MCF 10A (cell line): ENCODE data around the gene FAM3C. TPM values are rescaled to one million over a fixed set of nuclear protein-coding genes. Genes with fewer than 3 reads are reported as not detected.

Experiments
- BruUV-seq: library from RNA; stranded (reverse); fragments of 400-500 nt; replicated peaks from 2 replicates; lab custom pipeline; 2021; lab: Mats Ljungman, UMichigan
- CTCF ChIA-PET: fragments of 300-600 bp; sonication (Branson Sonifier 250); formaldehyde crosslinking; extraction: SDS; loops from one replicate; lab custom pipeline; 2021; ENCODE audit warnings: antibody characterized with exemption, inconsistent platforms; lab: Yijun Ruan, JAX
- POLR2A ChIA-PET: fragments of 300-600, 350-650 bp; sonication (Branson Sonifier 250); formaldehyde crosslinking; extraction: SDS; loops from one replicate; lab custom pipeline; 2020; ENCODE audit warnings: antibody characterized with exemption, inconsistent platforms; lab: Yijun Ruan, JAX
- DNase-seq: peaks from one replicate; pipeline ENCODE4 v3.0.0-alpha.2; 2018; ENCODE audit not compliant: unreplicated experiment
- H3K27ac Mint-ChIP-seq: one replicate; pipeline ENCODE4 v1.8.0; 2022; ENCODE audit warnings: mild to moderate bottlenecking, low read depth, mixed read lengths; ENCODE audit not compliant: unreplicated experiment
- H3K27me3 Mint-ChIP-seq: one replicate; pipeline ENCODE4 v1.8.0; 2022; ENCODE audit warnings: mixed read lengths; ENCODE audit not compliant: insufficient read depth, unreplicated experiment
- H3K36me3 Mint-ChIP-seq: one replicate; pipeline ENCODE4 v1.8.0; 2022; ENCODE audit warnings: mild to moderate bottlenecking, moderate library complexity, mixed read lengths; ENCODE audit not compliant: insufficient read depth, unreplicated experiment
- H3K4me1 Mint-ChIP-seq: one replicate; pipeline ENCODE4 v1.8.0; 2022; ENCODE audit warnings: mixed read lengths; ENCODE audit not compliant: insufficient read depth, unreplicated experiment
- H3K4me3 Mint-ChIP-seq: one replicate; pipeline ENCODE4 v1.8.0; 2022; ENCODE audit warnings: mild to moderate bottlenecking, moderate library complexity, mixed read lengths; ENCODE audit not compliant: unreplicated experiment
- H3K9me3 Mint-ChIP-seq: one replicate; pipeline ENCODE4 v1.8.0; 2022; ENCODE audit warnings: mixed read lengths; ENCODE audit not compliant: unreplicated experiment
- CTCF ChIP-seq: fragments of 200-600 bp; IDR thresholded peaks from one replicate; pipeline ENCODE4 v1.8.0; 2022; ENCODE audit warnings: antibody characterized with exemption, mild to moderate bottlenecking; ENCODE audit not compliant: unreplicated experiment
- intact Hi-C: fragments of 100-400 bp; cut with micrococcal nuclease; formaldehyde crosslinking; loops from 2 replicates; pipeline ENCODE4 v1.14.1; 2022
- total RNA-seq: library from RNA; stranded (reverse); gene quantifications from 2 replicates; pipeline ENCODE4 v1.2.3, GENCODE V29; 2022

FAM3C gene
- total RNA-seq, 1 experiment from 2014 or later, result 56.5 TPM

- intact Hi-C loops, result loop anchor here (10.0 kb wide), 1 partner anchor 212 kb away; no protein-coding TSS in a partner anchor
- Mint-ChIP-seq H3K27me3 (peaks cover 35% of the 10 kb centered on the region), H3K36me3 (no peaks in the 10 kb centered on the region), H3K9me3 (no peaks in the 10 kb centered on the region), H3K27ac (no peak overlapping the region), H3K4me1 (no peaks in the 10 kb centered on the region), H3K4me3 (no peak overlapping the region)
- ChIA-PET POLR2A (no interaction called here), CTCF (interaction anchor here (0.6 to 1.3 kb wide), 4 partner anchors 42 to 226 kb away, joined by 3 to 5 read pairs (median 4); no protein-coding TSS in a partner anchor)
- no peak for DNase-seq
- no TSS peak for BruUV-seq
- TF ChIP-seq CTCF, result no peak
Observed at GRCh38 chr7:121336579-121336978, 59.5 kb downstream of the FAM3C start.

- peaks cover 5% of the 10 kb centered on the region for H3K4me1 Mint-ChIP-seq
- CTCF ChIA-PET, result interaction anchor here (0.7 to 1.1 kb wide), 2 partner anchors 10 to 353 kb away, joined by 3 to 4 read pairs; no protein-coding TSS in a partner anchor
- H3K4me3 Mint-ChIP-seq, result no peak overlapping the region
- no TSS peak for BruUV-seq
- H3K36me3 Mint-ChIP-seq, result no peaks in the 10 kb centered on the region
- DNase-seq, result no peak
- H3K9me3 Mint-ChIP-seq, result no peaks in the 10 kb centered on the region
- H3K27ac Mint-ChIP-seq, result no peak overlapping the region
- intact Hi-C loops, result loop anchor here (10.0 kb wide), 1 partner anchor 210 kb away; no protein-coding TSS in a partner anchor
- POLR2A ChIA-PET, result no interaction called here
- H3K27me3 Mint-ChIP-seq, result peaks cover 51% of the 10 kb centered on the region
- no peak for TF ChIP-seq CTCF
Observed at GRCh38 chr7:121334875-121335648, 61.0 kb downstream of the FAM3C start.

- POLR2A ChIA-PET, result no interaction called here
- intact Hi-C loops, result loop anchor here (10.0 kb wide), 1 partner anchor 210 kb away; no protein-coding TSS in a partner anchor
- Mint-ChIP-seq H3K36me3 (no peaks in the 10 kb centered on the region), H3K27me3 (peaks cover 57% of the 10 kb centered on the region), H3K4me1 (peaks cover 5% of the 10 kb centered on the region), H3K4me3 (no peak overlapping the region), H3K27ac (no peak overlapping the region), H3K9me3 (no peaks in the 10 kb centered on the region)
- no peak for DNase-seq
- CTCF ChIA-PET, result interaction anchor here (0.5 kb wide), 1 partner anchor 675 kb away, joined by 3 read pairs; no protein-coding TSS in a partner anchor
- no peak for TF ChIP-seq CTCF
- no TSS peak for BruUV-seq
Observed at GRCh38 chr7:121334376-121334775, 61.7 kb downstream of the FAM3C start.

GRCh38 chr7:121331574-121331973, 64.5 kb downstream of the FAM3C start:
- H3K36me3 Mint-ChIP-seq, result no peaks in the 10 kb centered on the region
- H3K4me3 Mint-ChIP-seq, result no peak overlapping the region
- no TSS peak for BruUV-seq
- H3K9me3 Mint-ChIP-seq, result no peaks in the 10 kb centered on the region
- no peak overlapping the region for H3K27ac Mint-ChIP-seq
- TF ChIP-seq CTCF, result no peak
- H3K4me1 Mint-ChIP-seq, result peaks cover 5% of the 10 kb centered on the region
- ChIA-PET POLR2A (no interaction called here), CTCF (interaction anchor here (0.9 kb wide), 1 partner anchor 21 kb away, joined by 3 read pairs; no protein-coding TSS in a partner anchor)
- H3K27me3 Mint-ChIP-seq, result peaks cover 73% of the 10 kb centered on the region
- intact Hi-C loops, result loop anchor here (10.0 kb wide), 1 partner anchor 207 kb away; no protein-coding TSS in a partner anchor
- no peak for DNase-seq
